DND-41 (cell line): ENCODE data around the gene RHOH.

Experiments used
- ATAC-seq: fragments of 200-7000 bp; cut with Tn5 transposase; 3 replicates; pipeline ENCODE4 v1.9.1; 2021; ENCODE audit warnings: low read depth; ENCODE audit not compliant: insufficient read depth
- DNase-seq: peaks from one replicate; pipeline ENCODE4 v3.0.0-alpha.2; 2020
- H2AFZ ChIP-seq: 2 replicates; pipeline ENCODE4 v1.6.0; 2012; ENCODE audit warnings: low read depth, low read length
- H3K27ac ChIP-seq: 2 replicates; pipeline ENCODE4 v1.5.1; 2012; ENCODE audit warnings: low read length, inconsistent platforms
- H3K27me3 ChIP-seq: fragments of 200-600 bp; sonication (generic); 2 replicates; pipeline ENCODE4 v1.6.0; 2012; ENCODE audit warnings: low read length, mild to moderate bottlenecking, inconsistent platforms; ENCODE audit not compliant: insufficient read depth, poor library complexity
- H3K36me3 ChIP-seq: 2 replicates; pipeline ENCODE4 v1.5.1; 2012; ENCODE audit warnings: low read length, inconsistent platforms; ENCODE audit not compliant: insufficient read depth
- H3K4me1 ChIP-seq: 2 replicates; pipeline ENCODE4 v1.5.1; 2012; ENCODE audit warnings: mild to moderate bottlenecking, low read length; ENCODE audit not compliant: insufficient read depth
- H3K4me2 ChIP-seq: 2 replicates; pipeline ENCODE4 v1.6.0; 2012; ENCODE audit warnings: mild to moderate bottlenecking, moderate library complexity, low read length, inconsistent platforms; ENCODE audit not compliant: insufficient read depth
- H3K4me3 ChIP-seq, 2 experiments: fragments of 200-600 bp in 1 of 2; shearing (Covaris generic) in 1 of 2; 2 replicates each; pipeline ENCODE4 v1.5.1; 2012 to 2016; ENCODE audit warnings: inconsistent platforms in 2 of 2, low read length in 2 of 2, mild to moderate bottlenecking in 2 of 2, low read depth in 1 of 2, moderate library complexity in 1 of 2
- H3K79me2 ChIP-seq: 2 replicates; pipeline ENCODE4 v1.6.0; 2012; ENCODE audit warnings: low read length, inconsistent platforms; ENCODE audit not compliant: insufficient read depth
- H3K9ac ChIP-seq: 2 replicates; pipeline ENCODE4 v1.6.0; 2012; ENCODE audit warnings: low read depth, mild to moderate bottlenecking, inconsistent platforms, low read length, moderate library complexity
- H3K9me3 ChIP-seq: 2 replicates; pipeline ENCODE4 v1.5.1; 2012; ENCODE audit warnings: low read length, moderate library complexity, mild to moderate bottlenecking, inconsistent platforms; ENCODE audit not compliant: insufficient read depth, severe bottlenecking
- H4K20me1 ChIP-seq: 2 replicates; pipeline ENCODE4 v1.6.0; 2012; ENCODE audit warnings: low read length; ENCODE audit not compliant: insufficient read depth
- EZH2 ChIP-seq: IDR thresholded peaks from 3 replicates; pipeline ENCODE4 v1.6.1; 2012; ENCODE audit warnings: borderline replicate concordance, low read depth, mild to moderate bottlenecking, moderate library complexity, low read length, inconsistent platforms; ENCODE audit not compliant: severe bottlenecking
- TF ChIP-seq, protein P1 (sequence below): IDR thresholded peaks from 2 replicates; pipeline ENCODE4 v1.5.1; 2012; ENCODE audit warnings: borderline replicate concordance, low read length, moderate library complexity, mild to moderate bottlenecking; ENCODE audit not compliant: poor library complexity, severe bottlenecking; ENCODE audit errors: extremely low read depth

Gene RHOH

GRCh38 chr4:40270609-40271008 is 73.8 kb downstream of the RHOH start:
- no peaks in the 10 kb centered on the region for H3K36me3 ChIP-seq
- no peak overlapping the region for H3K4me3 ChIP-seq
- H3K27me3 ChIP-seq, result no peaks in the 10 kb centered on the region
- no peak overlapping the region for H3K4me2 ChIP-seq
- ATAC-seq (no peak), DNase-seq (no peak)
- no peaks in the 10 kb centered on the region for H3K9me3 ChIP-seq
- no peaks in the 10 kb centered on the region for H4K20me1 ChIP-seq
- no peak for TF ChIP-seq EZH2
- TF ChIP-seq, protein P1, sequence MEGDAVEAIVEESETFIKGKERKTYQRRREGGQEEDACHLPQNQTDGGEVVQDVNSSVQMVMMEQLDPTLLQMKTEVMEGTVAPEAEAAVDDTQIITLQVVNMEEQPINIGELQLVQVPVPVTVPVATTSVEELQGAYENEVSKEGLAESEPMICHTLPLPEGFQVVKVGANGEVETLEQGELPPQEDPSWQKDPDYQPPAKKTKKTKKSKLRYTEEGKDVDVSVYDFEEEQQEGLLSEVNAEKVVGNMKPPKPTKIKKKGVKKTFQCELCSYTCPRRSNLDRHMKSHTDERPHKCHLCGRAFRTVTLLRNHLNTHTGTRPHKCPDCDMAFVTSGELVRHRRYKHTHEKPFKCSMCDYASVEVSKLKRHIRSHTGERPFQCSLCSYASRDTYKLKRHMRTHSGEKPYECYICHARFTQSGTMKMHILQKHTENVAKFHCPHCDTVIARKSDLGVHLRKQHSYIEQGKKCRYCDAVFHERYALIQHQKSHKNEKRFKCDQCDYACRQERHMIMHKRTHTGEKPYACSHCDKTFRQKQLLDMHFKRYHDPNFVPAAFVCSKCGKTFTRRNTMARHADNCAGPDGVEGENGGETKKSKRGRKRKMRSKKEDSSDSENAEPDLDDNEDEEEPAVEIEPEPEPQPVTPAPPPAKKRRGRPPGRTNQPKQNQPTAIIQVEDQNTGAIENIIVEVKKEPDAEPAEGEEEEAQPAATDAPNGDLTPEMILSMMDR, result no peak
- H3K79me2 ChIP-seq, result no peaks in the 10 kb centered on the region
- H3K27ac ChIP-seq, result no peak overlapping the region
- peaks cover 20% of the 10 kb centered on the region for H3K4me1 ChIP-seq
- H2AFZ ChIP-seq, result no peak overlapping the region
- H3K9ac ChIP-seq, result no peak overlapping the region

DNA sequence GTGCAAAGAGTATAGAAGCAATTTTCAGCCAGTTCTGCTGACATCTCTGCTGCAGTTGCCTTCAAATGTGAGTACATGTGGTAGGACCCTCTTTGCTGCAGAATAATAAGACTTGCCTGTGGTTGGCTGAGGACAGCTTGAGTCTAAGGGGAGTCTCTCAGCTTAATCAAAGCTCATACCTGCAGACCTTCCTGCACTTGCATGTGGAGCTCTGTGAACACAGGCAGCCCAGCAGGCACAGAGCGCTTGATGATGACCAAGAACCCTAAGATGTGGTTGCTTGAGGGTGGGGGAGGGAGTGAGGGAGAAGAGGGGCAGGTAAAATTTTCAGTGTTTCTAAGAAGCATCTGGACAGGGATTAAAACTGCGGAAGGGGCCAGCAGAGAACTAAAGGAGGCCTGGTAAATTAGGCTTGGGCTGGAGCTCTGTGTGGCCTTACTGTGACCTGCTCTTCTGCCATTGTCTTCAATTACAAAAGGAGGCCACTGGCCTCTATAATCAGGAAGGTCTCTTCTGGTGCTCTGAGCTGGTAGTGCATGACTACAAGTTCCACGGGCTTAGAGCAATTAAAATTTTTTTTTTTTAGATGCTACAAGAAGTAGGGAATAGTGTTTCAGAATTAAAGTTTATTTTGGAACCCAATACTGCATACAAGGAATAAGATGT is 78.4 kb downstream of the RHOH start:
- Histone ChIP-seq H3K9me3 (no peaks in the 10 kb centered on the region), H3K4me3 (no peak overlapping the region), H2AFZ (no peak overlapping the region), H3K27me3 (no peaks in the 10 kb centered on the region), H3K4me1 (no peaks in the 10 kb centered on the region; the same call in 1 of the 2 replicates), H3K79me2 (no peaks in the 10 kb centered on the region), H3K9ac (no peak overlapping the region), H3K4me2 (no peak overlapping the region), H3K36me3 (no peaks in the 10 kb centered on the region), H3K27ac (no peak overlapping the region), H4K20me1 (no peaks in the 10 kb centered on the region)
- peak; percentile 65 for ATAC-seq
- no peak for DNase-seq
- TF ChIP-seq EZH2, result no peak

DNA sequence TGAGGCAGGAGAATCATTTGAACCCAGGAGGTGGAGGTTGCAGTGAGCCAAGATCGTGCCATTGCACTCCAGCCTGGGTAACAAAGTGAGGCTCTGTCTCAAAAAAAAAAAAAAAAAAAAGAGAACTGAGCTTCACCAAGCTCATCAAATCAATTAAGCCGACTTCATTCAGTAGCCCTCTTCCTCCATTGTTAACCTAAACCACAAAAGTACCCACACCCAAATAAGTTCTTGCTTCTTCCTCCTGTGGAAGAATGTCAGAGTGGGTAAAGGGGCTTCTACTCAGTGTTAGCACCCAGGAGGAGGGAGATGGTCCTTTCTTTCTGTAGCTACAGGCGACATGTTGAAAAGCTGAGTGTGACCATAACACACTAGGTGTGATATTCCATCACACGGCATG is 79.7 kb downstream of the RHOH start:
- Histone ChIP-seq H4K20me1 (no peaks in the 10 kb centered on the region), H3K27me3 (no peaks in the 10 kb centered on the region), H3K9ac (no peak overlapping the region), H3K4me2 (no peak overlapping the region), H3K4me1 (no peaks in the 10 kb centered on the region; the same call in 1 of the 2 replicates), H3K9me3 (no peaks in the 10 kb centered on the region), H3K27ac (no peak overlapping the region), H3K4me3 (no peak overlapping the region), H2AFZ (no peak overlapping the region), H3K79me2 (no peaks in the 10 kb centered on the region), H3K36me3 (no peaks in the 10 kb centered on the region)
- DNase-seq, result no peak
- no peak for TF ChIP-seq EZH2
- ATAC-seq, result no peak

DNA sequence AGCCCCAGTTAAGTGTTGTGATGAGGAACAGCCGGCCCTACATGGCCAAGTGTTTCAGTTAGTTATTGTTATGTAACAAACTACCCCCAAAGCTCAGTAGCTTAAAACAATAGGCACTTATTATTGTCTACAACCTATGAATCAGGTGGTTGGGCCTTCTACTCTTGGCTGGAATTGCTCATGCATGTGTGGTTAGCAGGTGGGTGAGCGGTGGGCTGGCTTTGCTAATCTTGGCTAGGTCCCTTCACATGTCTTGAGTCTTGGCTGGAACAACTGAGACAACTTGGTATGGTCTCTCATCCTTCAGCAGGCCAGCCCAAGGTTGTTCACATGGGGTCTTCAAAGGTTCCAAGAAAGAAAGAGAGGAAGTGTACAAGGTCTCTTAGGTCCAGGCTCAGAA is 83.8 kb downstream of the RHOH start:
- Histone ChIP-seq H3K9ac (no peak overlapping the region), H4K20me1 (no peaks in the 10 kb centered on the region), H3K36me3 (no peaks in the 10 kb centered on the region), H3K4me2 (no peak overlapping the region), H3K4me3 (no peak overlapping the region), H3K9me3 (no peaks in the 10 kb centered on the region), H3K4me1 (no peaks in the 10 kb centered on the region), H2AFZ (no peak overlapping the region), H3K79me2 (no peaks in the 10 kb centered on the region), H3K27ac (no peak overlapping the region), H3K27me3 (no peaks in the 10 kb centered on the region)
- DNase-seq (no peak), ATAC-seq (no peak)
- TF ChIP-seq, protein P1, result no peak
- no peak for TF ChIP-seq EZH2
